Endothelial cell of umbilical vein (primary cell): ENCODE results near the gene ZNF441.

Experiments used
- CTCF ChIP-seq, 2 donors: IDR thresholded peaks; 1 replicate in 1 of 2; 2 replicates in 1 of 2; pipeline ENCODE4 v1.5.1; 2011; ENCODE audit warnings: low read length in 2 of 2, mild to moderate bottlenecking in 2 of 2, moderate library complexity in 2 of 2, control low read depth in 1 of 2, inconsistent platforms in 1 of 2, low read depth in 1 of 2; ENCODE audit not compliant: insufficient read depth in 1 of 2; ENCODE audit errors: extremely low read depth in 1 of 2
- MYC ChIP-seq: IDR thresholded peaks from one replicate; pipeline ENCODE4 v1.6.1; 2011; ENCODE audit warnings: mild to moderate bottlenecking, low read depth, low read length
- POLR2A ChIP-seq: IDR thresholded peaks from 2 replicates; pipeline ENCODE4 v1.6.1; 2012; ENCODE audit warnings: low read depth, mild to moderate bottlenecking, control low read depth, low read length
- POLR2AphosphoS5 ChIP-seq: IDR thresholded peaks from 2 replicates; pipeline ENCODE4 v1.6.1; 2012; ENCODE audit warnings: low read depth, mild to moderate bottlenecking, control low read depth, low read length, moderate library complexity; ENCODE audit not compliant: insufficient read depth

- no peak for TF ChIP-seq CTCF (IDR thresholded peaks at IDR 0.05; ENCODE audit: extremely low read depth in 1 of 2, insufficient read depth in 1 of 2, low read depth in 1 of 2, low read length in 2 of 2)
- no peak for TF ChIP-seq POLR2AphosphoS5
- no peak for TF ChIP-seq POLR2A
- TF ChIP-seq MYC: no peak
These were observed 37.2 kb upstream of the ZNF441 start for GRCh38 chr19:11729586-11729985.
